ENCODE results near the gene EYS.

The EYS gene

GRCh38 chr6:64996301-64996700 lies 710.7 kb downstream of the EYS start:
- TF ChIP-seq POLR2A (IDR thresholded peaks at IDR 0.05; ENCODE audit: extremely low read depth, insufficient read length) (no peak), MAX (IDR thresholded peaks at IDR 0.05; ENCODE audit: low read depth, low read length) (no peak), CTCF (IDR thresholded peaks at IDR 0.05; ENCODE audit: low read depth, low read length) (no peak), MYC (IDR thresholded peaks at IDR 0.05; ENCODE audit: low read depth, low read length) (no peak)
- H3K4me3 ChIP-seq (ENCODE audit: low read depth, low read length), result no peak overlapping the region
- no peak for DNase-seq (ENCODE audit: low read depth)

GRCh38 chr6:64990652-64991304 lies 716.2 kb downstream of the EYS start:
- no peak overlapping the region for H3K4me3 ChIP-seq (ENCODE audit: low read depth, low read length)
- TF ChIP-seq POLR2A (IDR thresholded peaks at IDR 0.05; ENCODE audit: extremely low read depth, insufficient read length), result no peak
- no peak for TF ChIP-seq MYC (IDR thresholded peaks at IDR 0.05; ENCODE audit: low read depth, low read length)
- TF ChIP-seq MAX (IDR thresholded peaks at IDR 0.05; ENCODE audit: low read depth, low read length), result no peak
- TF ChIP-seq CTCF (IDR thresholded peaks at IDR 0.05; ENCODE audit: low read depth, low read length), result no peak
- no peak for DNase-seq (ENCODE audit: low read depth)

GRCh38 chr6:64988148-64988547 lies 718.9 kb downstream of the EYS start:
- H3K4me3 ChIP-seq (ENCODE audit: low read depth, low read length), result no peak overlapping the region
- TF ChIP-seq MYC (IDR thresholded peaks at IDR 0.05; ENCODE audit: low read depth, low read length), result no peak
- DNase-seq (ENCODE audit: low read depth), result no peak

- no peak for TF ChIP-seq MYC (IDR thresholded peaks at IDR 0.05; ENCODE audit: low read depth, low read length)
- no peak for TF ChIP-seq POLR2A (IDR thresholded peaks at IDR 0.05; ENCODE audit: extremely low read depth, insufficient read length)
- TF ChIP-seq MAX (IDR thresholded peaks at IDR 0.05; ENCODE audit: low read depth, low read length), result no peak
- TF ChIP-seq CTCF (IDR thresholded peaks at IDR 0.05; ENCODE audit: low read depth, low read length), result no peak
- H3K4me3 ChIP-seq (ENCODE audit: low read depth, low read length), result no peak overlapping the region
- no peak for DNase-seq (ENCODE audit: low read depth)
These were observed 720.0 kb downstream of the EYS start for GRCh38 chr6:64987066-64987465.

GRCh38 chr6:64985726-64986125 lies 721.3 kb downstream of the EYS start:
- TF ChIP-seq MYC (IDR thresholded peaks at IDR 0.05; ENCODE audit: low read depth, low read length) (no peak), MAX (IDR thresholded peaks at IDR 0.05; ENCODE audit: low read depth, low read length) (no peak), CTCF (IDR thresholded peaks at IDR 0.05; ENCODE audit: low read depth, low read length) (no peak), POLR2A (IDR thresholded peaks at IDR 0.05; ENCODE audit: extremely low read depth, insufficient read length) (no peak)
- DNase-seq (ENCODE audit: low read depth), result no peak
- H3K4me3 ChIP-seq (ENCODE audit: low read depth, low read length), result no peak overlapping the region

- DNase-seq (ENCODE audit: low read depth), result no peak
- H3K4me3 ChIP-seq (ENCODE audit: low read depth, low read length), result no peak overlapping the region
- TF ChIP-seq MYC (IDR thresholded peaks at IDR 0.05; ENCODE audit: low read depth, low read length) (no peak), MAX (IDR thresholded peaks at IDR 0.05; ENCODE audit: low read depth, low read length) (no peak)
These were observed 722.1 kb downstream of the EYS start for GRCh38 chr6:64984948-64985347.

GRCh38 chr6:64983089-64983488 lies 723.9 kb downstream of the EYS start:
- DNase-seq (ENCODE audit: low read depth), result no peak
- no peak for TF ChIP-seq CTCF (IDR thresholded peaks at IDR 0.05; ENCODE audit: low read depth, low read length)
- TF ChIP-seq MYC (IDR thresholded peaks at IDR 0.05; ENCODE audit: low read depth, low read length), result no peak
- no peak for TF ChIP-seq POLR2A (IDR thresholded peaks at IDR 0.05; ENCODE audit: extremely low read depth, insufficient read length)
- no peak for TF ChIP-seq MAX (IDR thresholded peaks at IDR 0.05; ENCODE audit: low read depth, low read length)
- H3K4me3 ChIP-seq (ENCODE audit: low read depth, low read length), result no peak overlapping the region
